ENCODE data around the gene LYL1.

Gene LYL1

GRCh38 chr19:13051557-13052165, 51.0 kb downstream of the LYL1 start:
- peaks cover 0 to 99% (median 87%) of the 10 kb centered on the region in 4 donors for H3K4me1 ChIP-seq
- H3K36me3 ChIP-seq = no peaks in the 10 kb centered on the region
- H3K4me3 ChIP-seq = peak overlapping the region; percentile 13 to 26
- TF ChIP-seq CTCF (IDR thresholded peaks at IDR 0.05) = no peak
- H3K27me3 ChIP-seq = no peaks in the 10 kb centered on the region
- intact Hi-C loops (cut with DNase I; ENCODE audit: low total_unique reads) = no loop called here
- H3K27ac ChIP-seq = peak overlapping the region; percentile 92 to 99
- H3K9me3 ChIP-seq = no peaks in the 10 kb centered on the region
- DNase-seq = peak in 1 of 2 donors; percentile 88

DNA sequence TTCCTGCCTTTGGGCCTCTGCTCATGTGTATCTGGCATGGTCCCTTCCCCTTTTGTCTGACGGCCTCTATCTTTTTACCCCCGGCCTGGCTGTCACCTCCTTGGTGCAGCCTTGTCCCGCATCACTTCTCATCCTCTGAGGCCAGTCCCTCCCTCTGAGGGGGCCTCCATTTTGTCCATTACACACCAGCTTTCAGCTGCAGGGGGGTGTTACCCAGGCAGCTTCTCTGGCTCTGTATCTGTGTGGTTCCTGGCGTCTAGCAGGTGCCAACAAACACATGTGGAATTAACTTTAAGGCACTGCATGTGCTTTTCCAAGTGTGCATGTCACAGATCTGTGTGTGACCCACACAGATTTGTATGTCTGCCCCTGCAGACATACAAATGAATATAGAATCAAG, 52.4 kb downstream of the LYL1 start:
- Histone ChIP-seq H3K27ac (peak overlapping the region; percentile 92 to 99), H3K9me3 (no peaks in the 10 kb centered on the region), H3K27me3 (no peaks in the 10 kb centered on the region), H3K4me3 (no peak overlapping the region), H3K36me3 (no peaks in the 10 kb centered on the region), H3K4me1 (peaks cover 0 to 99% (median 87%) of the 10 kb centered on the region in 4 donors)
- no peak for TF ChIP-seq CTCF (IDR thresholded peaks at IDR 0.05)
- intact Hi-C loops (cut with DNase I; ENCODE audit: low total_unique reads) = no loop called here
- DNase-seq = no peak

Measured in tibial artery (tissue), 4 donors.